Keratinocyte (primary cell): Measurements from ENCODE around the gene ASTN1.

ENCODE experiments used
- CTCF ChIP-seq, 3 experiments: IDR thresholded peaks in 1 of 3; conservative IDR thresholded peaks in 1 of 3; optimal IDR thresholded peaks in 1 of 3; 2 replicates in 2 of 3; 3 replicates in 1 of 3; pipeline versions ENCODE3 to v1.5.1; 2011; ENCODE audit warnings: low read length in 3 of 3, mild to moderate bottlenecking in 3 of 3, moderate library complexity in 2 of 3, control low read depth in 1 of 3, inconsistent platforms in 1 of 3; ENCODE audit not compliant: insufficient read depth in 2 of 3; ENCODE audit errors: extremely low read depth in 1 of 3
- EZH2 ChIP-seq: IDR thresholded peaks from one replicate; pipeline ENCODE4 v1.6.1; 2012; ENCODE audit warnings: inconsistent platforms, mild to moderate bottlenecking, low read length, moderate library complexity

GRCh38 chr1:176998183-176998795, 166.2 kb downstream of the ASTN1 start:
- no peak for TF ChIP-seq CTCF (optimal IDR thresholded peaks at IDR 0.05 in 1 of 3, IDR thresholded peaks at IDR 0.05 in 1 of 3, conservative IDR thresholded peaks at IDR 0.05 in 1 of 3; ENCODE audit: extremely low read depth in 1 of 3, insufficient read depth in 2 of 3, low read length in 3 of 3)
- TF ChIP-seq EZH2: no peak
